GM18499 (cell line): ENCODE data around the gene MAVS.
"Not testable (repeated sequence)": the region's sequence is repeated elsewhere in the genome, so short reads cannot be mapped to it uniquely, and the experiment has no call there.

Experiments
- ATAC-seq: cut with Tn5 transposase; IDR thresholded peaks from one replicate; pipeline ENCODE4 v1.9.1; 2021; ENCODE audit warnings: moderate number of reproducible peaks; ENCODE audit not compliant: insufficient read depth, unreplicated experiment

The MAVS gene

GRCh38 chr20:3876676-3877075 is 30.0 kb downstream of the MAVS start:
- ATAC-seq = no peak

GRCh38 chr20:3878921-3879274 is 32.3 kb downstream of the MAVS start:
- ATAC-seq = not testable (repeated sequence)

- no peak for ATAC-seq
Observed at GRCh38 chr20:3885715-3886114, 39.1 kb downstream of the MAVS start.

GRCh38 chr20:3887876-3888620 is 41.4 kb downstream of the MAVS start:
- no peak for ATAC-seq

GRCh38 chr20:3888622-3889488 is 42.2 kb downstream of the MAVS start, which contains the start of gene PANK2:
PANK2 (plus strand) TSS chr20:3889387.
- peak; percentile 66 for ATAC-seq

- ATAC-seq = no peak
Observed at GRCh38 chr20:3889489-3890397, 43.1 kb downstream of the MAVS start.

GRCh38 chr20:3890398-3890751 is 43.7 kb downstream of the MAVS start:
- no peak for ATAC-seq

GRCh38 chr20:3890999-3891929 is 44.6 kb downstream of the MAVS start:
- ATAC-seq = no peak

GRCh38 chr20:3894796-3895195 is 48.2 kb downstream of the MAVS start:
- ATAC-seq = no peak

- no peak for ATAC-seq
Observed at GRCh38 chr20:3896302-3896701, 49.7 kb downstream of the MAVS start.

- no peak for ATAC-seq
Observed at GRCh38 chr20:3896853-3897583, 50.4 kb downstream of the MAVS start.

GRCh38 chr20:3898181-3898580 is 51.5 kb downstream of the MAVS start:
- not testable (repeated sequence) for ATAC-seq

GRCh38 chr20:3898639-3899038 is 52.0 kb downstream of the MAVS start:
- ATAC-seq = no peak

- ATAC-seq = no peak
Observed at GRCh38 chr20:3900187-3900604, 53.6 kb downstream of the MAVS start.

GRCh38 chr20:3901028-3901705 is 54.5 kb downstream of the MAVS start:
- ATAC-seq = no peak

- no peak for ATAC-seq
Observed at GRCh38 chr20:3901706-3902440, 55.2 kb downstream of the MAVS start.

GRCh38 chr20:3902446-3902845 is 55.8 kb downstream of the MAVS start:
- no peak for ATAC-seq

- no peak for ATAC-seq
Observed at GRCh38 chr20:3904224-3904623, 57.6 kb downstream of the MAVS start.
